ENCODE data around the gene FAXDC2.

FAXDC2 gene

DNA sequence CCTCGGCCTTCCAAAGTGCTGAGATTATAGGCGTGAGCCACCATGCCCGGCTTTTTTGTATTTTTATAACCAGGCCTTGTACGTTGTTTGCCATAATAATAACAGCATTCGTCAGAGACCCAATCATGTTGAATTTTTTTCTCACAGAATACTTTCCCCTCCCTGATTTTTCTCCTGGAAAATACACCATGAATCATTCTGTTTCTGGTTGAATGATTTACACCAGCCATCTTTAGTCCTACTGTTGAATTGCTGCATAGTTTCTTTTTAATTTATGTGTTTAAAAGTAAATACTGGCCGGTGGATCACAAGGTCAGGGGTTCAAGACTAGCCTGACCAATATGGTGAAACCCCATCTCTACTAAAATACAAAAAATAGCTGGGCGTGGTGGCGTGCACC is 11.5 kb upstream of the FAXDC2 start:
- Histone ChIP-seq H3K4me3 (ENCODE audit: low read depth, low read length) (no peak overlapping the region), H3K27me3 (ENCODE audit: insufficient read depth, low read length) (no peaks in the 10 kb centered on the region), H3K79me2 (ENCODE audit: control insufficient read depth, insufficient read depth, low read length, unreplicated experiment) (peaks cover 74% of the 10 kb centered on the region), H3K27ac (ENCODE audit: low read depth, low read length) (no peak overlapping the region), H2AFZ (ENCODE audit: low read length, unreplicated experiment) (no peak overlapping the region), H3K36me3 (ENCODE audit: insufficient read depth, low read length) (peaks cover 18% of the 10 kb centered on the region), H3K4me1 (ENCODE audit: control insufficient read depth, insufficient read depth, low read length, unreplicated experiment) (peaks cover 15% of the 10 kb centered on the region)

DNA sequence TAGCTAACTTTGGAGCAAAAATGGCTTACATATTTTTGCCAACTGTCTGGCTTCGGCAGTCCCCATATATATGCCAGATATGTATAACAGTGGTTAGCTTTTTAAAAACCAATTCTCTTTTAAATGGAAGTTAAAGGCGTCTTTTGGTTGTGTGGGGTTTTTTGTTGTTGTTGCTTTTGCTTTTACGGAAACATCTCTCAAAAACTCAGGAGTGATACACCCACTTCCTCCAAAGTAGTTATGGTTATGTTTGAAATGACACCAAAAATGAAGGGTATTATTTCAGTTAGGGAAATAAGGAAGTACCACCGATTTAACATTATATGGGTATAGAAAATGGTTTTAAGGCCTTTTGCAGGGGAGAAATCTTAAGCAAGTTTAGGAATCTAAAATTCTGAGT is 10.4 kb upstream of the FAXDC2 start:
- H3K4me3 ChIP-seq (ENCODE audit: low read depth, low read length), result peak overlapping the region; percentile 97
- H2AFZ ChIP-seq (ENCODE audit: low read length, unreplicated experiment), result no peak overlapping the region
- H3K79me2 ChIP-seq (ENCODE audit: control insufficient read depth, insufficient read depth, low read length, unreplicated experiment), result peaks cover 73% of the 10 kb centered on the region
- peaks cover 17% of the 10 kb centered on the region for H3K36me3 ChIP-seq (ENCODE audit: insufficient read depth, low read length)
- H3K4me1 ChIP-seq (ENCODE audit: control insufficient read depth, insufficient read depth, low read length, unreplicated experiment), result peaks cover 20% of the 10 kb centered on the region
- no peaks in the 10 kb centered on the region for H3K27me3 ChIP-seq (ENCODE audit: insufficient read depth, low read length)
- no peak overlapping the region for H3K27ac ChIP-seq (ENCODE audit: low read depth, low read length)

DNA sequence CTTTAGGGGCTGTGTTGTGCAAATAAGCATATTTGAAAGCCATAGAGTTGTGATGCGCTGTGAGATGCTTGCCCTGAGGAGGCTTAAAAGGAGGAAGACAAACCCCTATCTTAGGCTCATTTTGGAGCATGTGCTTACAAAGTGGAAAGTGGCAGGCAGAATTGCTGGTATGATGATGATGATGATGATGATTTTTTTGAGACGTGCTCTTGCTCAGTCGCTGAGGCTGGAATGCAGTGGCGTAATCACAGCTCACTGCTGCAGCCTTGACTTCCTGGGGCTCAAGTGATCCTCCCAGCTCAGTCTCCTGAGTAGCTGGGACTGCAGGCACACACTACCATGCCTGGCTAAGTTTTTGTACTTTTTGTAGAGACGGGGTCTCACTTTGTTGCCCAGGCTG is 9.7 kb upstream of the FAXDC2 start:
- H3K79me2 ChIP-seq (ENCODE audit: control insufficient read depth, insufficient read depth, low read length, unreplicated experiment), result peaks cover 67% of the 10 kb centered on the region
- H2AFZ ChIP-seq (ENCODE audit: low read length, unreplicated experiment), result no peak overlapping the region
- peaks cover 13% of the 10 kb centered on the region for H3K36me3 ChIP-seq (ENCODE audit: insufficient read depth, low read length)
- peak overlapping the region; percentile 100 for H3K27ac ChIP-seq (ENCODE audit: low read depth, low read length)
- H3K4me3 ChIP-seq (ENCODE audit: low read depth, low read length), result peak overlapping the region; percentile 97
- peaks cover 20% of the 10 kb centered on the region for H3K4me1 ChIP-seq (ENCODE audit: control insufficient read depth, insufficient read depth, low read length, unreplicated experiment)
- no peaks in the 10 kb centered on the region for H3K27me3 ChIP-seq (ENCODE audit: insufficient read depth, low read length)

DNA sequence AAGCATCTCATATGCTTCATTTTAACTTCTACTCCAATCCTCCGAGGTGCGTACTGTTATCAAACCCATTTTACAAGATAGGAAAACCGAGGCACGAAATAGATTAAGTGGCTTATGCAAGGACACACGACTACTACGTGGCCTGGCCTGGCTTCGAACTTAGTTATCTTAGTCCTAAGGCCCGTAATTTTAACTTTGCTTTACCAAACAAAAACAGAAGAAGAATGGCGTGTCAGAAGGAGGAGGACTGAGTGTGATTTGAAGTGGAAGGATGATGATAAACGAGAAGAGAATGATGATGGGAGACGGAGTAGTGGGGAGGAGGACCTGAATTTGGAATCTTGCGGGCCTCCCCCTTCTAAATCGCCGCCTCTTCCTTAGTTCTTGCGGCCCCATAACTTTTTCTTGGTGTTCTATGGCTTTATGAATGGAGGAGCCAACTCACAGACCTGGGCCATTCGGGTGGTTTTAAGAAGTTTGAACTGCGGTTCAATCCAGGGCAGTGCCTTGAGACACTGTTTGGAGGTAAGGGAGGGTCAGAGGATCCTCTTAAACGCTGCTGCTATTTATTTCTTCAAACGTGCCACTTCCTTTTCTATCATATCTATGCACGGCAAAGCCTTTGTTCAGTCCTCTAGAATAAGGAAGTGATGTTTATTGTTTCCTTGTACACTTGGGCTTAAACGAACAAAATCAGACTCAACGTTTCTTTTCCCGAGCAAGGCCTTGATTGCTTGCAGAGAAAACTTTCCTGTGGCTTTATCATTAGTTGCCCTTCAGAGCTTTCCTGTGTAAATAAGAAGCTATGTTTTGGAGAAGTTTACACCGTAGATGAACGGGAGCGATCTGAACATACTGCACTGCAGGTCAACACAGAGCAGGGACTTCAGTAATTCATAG is 8.8 kb upstream of the FAXDC2 start:
- Histone ChIP-seq H3K4me1 (ENCODE audit: control insufficient read depth, insufficient read depth, low read length, unreplicated experiment) (peaks cover 20% of the 10 kb centered on the region), H2AFZ (ENCODE audit: low read length, unreplicated experiment) (peak overlapping the region; percentile 57), H3K27me3 (ENCODE audit: insufficient read depth, low read length) (no peaks in the 10 kb centered on the region), H3K27ac (ENCODE audit: low read depth, low read length) (peak overlapping the region; percentile 100), H3K79me2 (ENCODE audit: control insufficient read depth, insufficient read depth, low read length, unreplicated experiment) (peaks cover 58% of the 10 kb centered on the region), H3K36me3 (ENCODE audit: insufficient read depth, low read length) (peaks cover 10% of the 10 kb centered on the region; the same call in 1 of the 2 replicates), H3K4me3 (ENCODE audit: low read depth, low read length) (peak overlapping the region; percentile 97)

DNA sequence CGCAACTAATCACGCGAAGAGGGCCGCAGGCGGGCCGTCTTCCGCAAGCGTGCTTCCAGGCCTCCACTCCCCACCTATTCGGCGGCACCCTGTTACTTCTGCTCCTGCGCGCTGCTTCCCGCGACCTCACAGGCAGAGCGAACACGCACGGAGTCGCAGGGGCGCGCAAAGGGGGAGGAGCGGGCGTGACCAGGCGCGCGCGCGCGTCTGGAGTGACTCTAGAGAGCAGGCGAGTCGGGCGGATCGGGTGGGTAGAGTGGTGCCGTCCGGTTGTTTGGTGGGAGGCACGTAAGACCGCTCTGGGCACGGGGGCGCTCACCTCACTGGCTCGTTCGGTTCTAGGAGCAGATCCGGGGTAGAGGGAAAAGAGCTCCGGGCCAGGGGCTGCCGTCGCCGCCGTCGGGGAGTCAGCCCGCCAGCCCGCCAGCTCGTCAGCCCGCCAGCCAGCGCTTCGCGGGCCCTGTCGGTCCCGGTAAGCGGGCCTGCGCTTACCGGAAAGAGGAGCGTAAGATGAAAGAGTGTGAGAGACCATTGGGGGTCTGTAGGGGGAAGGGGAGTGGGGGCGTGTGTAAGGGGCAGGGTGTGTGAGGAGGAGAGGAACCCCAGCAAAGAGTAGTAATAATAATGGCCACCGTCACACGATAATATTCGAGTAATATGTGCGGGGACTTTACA is 8.0 kb upstream of the FAXDC2 start, which contains the start of gene CNOT8:
CNOT8 (plus strand) TSS at position 331 of the 675 bp plus-strand sequence. CDS start 4,652 bp downstream, outside the sequence.
- H3K27ac ChIP-seq (ENCODE audit: low read depth, low read length), result peak within 1 kb of the TSS; percentile 100
- H3K79me2 ChIP-seq (ENCODE audit: control insufficient read depth, insufficient read depth, low read length, unreplicated experiment), result peaks cover 50% of the 10 kb centered on the region
- peaks cover 5% of the 10 kb centered on the region; the same call in 1 of the 2 replicates for H3K36me3 ChIP-seq (ENCODE audit: insufficient read depth, low read length)
- peaks cover 20% of the 10 kb centered on the region for H3K4me1 ChIP-seq (ENCODE audit: control insufficient read depth, insufficient read depth, low read length, unreplicated experiment)
- peak within 1 kb of the TSS; percentile 95 for H2AFZ ChIP-seq (ENCODE audit: low read length, unreplicated experiment)
- H3K27me3 ChIP-seq (ENCODE audit: insufficient read depth, low read length), result no peaks in the 10 kb centered on the region
- H3K4me3 ChIP-seq (ENCODE audit: low read depth, low read length), result peak within 1 kb of the TSS; percentile 97

DNA sequence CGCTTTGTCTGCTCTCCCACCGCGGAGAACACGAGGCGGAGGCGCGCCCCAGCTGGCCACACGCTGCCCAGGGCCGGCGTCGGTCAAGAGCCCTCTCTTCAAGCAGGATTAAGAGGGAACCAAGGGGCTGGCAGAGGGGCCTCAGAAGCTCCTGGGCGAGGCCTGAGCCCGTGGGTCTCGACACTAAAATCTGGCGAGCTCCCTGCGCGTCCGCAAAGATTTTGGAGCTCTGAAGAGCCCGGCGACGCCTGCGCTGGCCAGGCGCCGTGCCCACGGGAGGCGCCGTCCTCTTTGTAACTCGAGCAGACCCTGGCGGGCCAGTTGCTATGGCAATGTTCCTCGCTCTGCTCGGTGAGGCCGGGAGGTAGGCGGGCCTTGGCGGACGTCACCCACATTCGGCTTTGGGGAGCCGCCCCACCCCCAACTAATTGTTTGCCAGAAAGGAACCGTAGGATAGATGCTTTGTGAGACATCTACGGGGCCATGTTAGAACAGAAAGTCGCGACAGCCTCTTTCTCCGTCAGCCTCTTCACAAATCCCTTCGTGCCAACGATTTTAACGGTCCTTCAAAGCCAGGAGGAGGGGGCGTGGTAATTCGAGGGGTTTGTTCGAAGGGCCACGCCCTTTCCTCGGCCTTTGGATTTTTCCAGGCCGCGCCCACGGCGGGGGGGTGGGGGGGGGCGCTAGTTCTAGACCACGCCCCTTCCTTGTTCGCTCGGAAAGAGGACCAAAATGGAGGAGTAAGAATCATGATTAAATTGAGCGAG is 7.3 kb upstream of the FAXDC2 start:
- Histone ChIP-seq H2AFZ (ENCODE audit: low read length, unreplicated experiment) (peak overlapping the region; percentile 95), H3K27ac (ENCODE audit: low read depth, low read length) (peak overlapping the region; percentile 100), H3K79me2 (ENCODE audit: control insufficient read depth, insufficient read depth, low read length, unreplicated experiment) (peaks cover 43% of the 10 kb centered on the region), H3K27me3 (ENCODE audit: insufficient read depth, low read length) (no peaks in the 10 kb centered on the region), H3K36me3 (ENCODE audit: insufficient read depth, low read length) (no peaks in the 10 kb centered on the region), H3K4me1 (ENCODE audit: control insufficient read depth, insufficient read depth, low read length, unreplicated experiment) (peaks cover 20% of the 10 kb centered on the region), H3K4me3 (ENCODE audit: low read depth, low read length) (peak overlapping the region; percentile 97)

DNA sequence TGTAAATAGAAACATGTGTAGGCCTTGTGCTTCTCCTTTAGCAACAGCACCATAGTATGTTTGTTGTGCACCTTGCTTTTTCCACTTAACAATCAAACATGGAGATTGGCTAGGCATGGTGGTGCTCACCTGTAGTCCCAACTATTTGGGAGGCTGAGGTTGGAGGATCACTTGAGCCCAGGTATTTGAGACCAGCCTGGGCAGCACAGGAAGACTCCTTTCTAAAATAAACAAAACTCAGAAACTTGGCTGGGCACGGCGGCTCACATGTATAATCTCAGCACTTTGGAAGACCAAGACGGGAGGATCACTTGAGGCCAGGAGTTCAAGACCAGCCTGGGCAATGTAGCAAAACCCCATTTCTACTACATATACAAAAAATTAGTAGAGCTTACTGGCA is 948 bp upstream of the FAXDC2 start:
- Histone ChIP-seq H3K27ac (ENCODE audit: low read depth, low read length) (no peak overlapping the region), H3K27me3 (ENCODE audit: insufficient read depth, low read length) (no peaks in the 10 kb centered on the region), H2AFZ (ENCODE audit: low read length, unreplicated experiment) (no peak overlapping the region), H3K36me3 (ENCODE audit: insufficient read depth, low read length) (no peaks in the 10 kb centered on the region), H3K79me2 (ENCODE audit: control insufficient read depth, insufficient read depth, low read length, unreplicated experiment) (no peaks in the 10 kb centered on the region), H3K4me3 (ENCODE audit: low read depth, low read length) (no peak overlapping the region), H3K4me1 (ENCODE audit: control insufficient read depth, insufficient read depth, low read length, unreplicated experiment) (peaks cover 14% of the 10 kb centered on the region)

DNA sequence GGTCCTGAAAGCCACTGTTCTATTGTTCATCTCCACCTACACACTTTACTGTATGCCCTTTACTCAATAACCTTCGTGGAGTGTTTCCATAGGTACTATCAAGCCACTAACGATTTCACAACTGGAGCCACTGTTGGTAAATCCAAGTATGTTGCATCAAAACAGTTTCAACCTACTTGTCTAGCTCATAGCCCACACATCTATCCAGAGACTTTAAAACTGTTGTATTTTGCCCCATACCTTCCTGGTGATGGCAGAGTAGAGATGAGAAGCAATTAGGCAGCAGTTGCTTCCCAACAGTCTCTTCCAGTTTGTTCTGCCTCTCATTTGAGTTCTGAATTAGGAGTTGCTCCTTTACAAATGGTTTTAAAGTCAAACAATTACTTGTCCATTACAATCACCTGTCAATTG is 607 bp downstream of the FAXDC2 start:
- peak overlapping the region; percentile 50 for H2AFZ ChIP-seq (ENCODE audit: low read length, unreplicated experiment)
- peak overlapping the region; percentile 74 for H3K4me3 ChIP-seq (ENCODE audit: low read depth, low read length)
- H3K4me1 ChIP-seq (ENCODE audit: control insufficient read depth, insufficient read depth, low read length, unreplicated experiment), result peaks cover 14% of the 10 kb centered on the region
- H3K79me2 ChIP-seq (ENCODE audit: control insufficient read depth, insufficient read depth, low read length, unreplicated experiment), result no peaks in the 10 kb centered on the region
- H3K27ac ChIP-seq (ENCODE audit: low read depth, low read length), result no peak overlapping the region
- no peaks in the 10 kb centered on the region for H3K36me3 ChIP-seq (ENCODE audit: insufficient read depth, low read length)
- H3K27me3 ChIP-seq (ENCODE audit: insufficient read depth, low read length), result no peaks in the 10 kb centered on the region

DNA sequence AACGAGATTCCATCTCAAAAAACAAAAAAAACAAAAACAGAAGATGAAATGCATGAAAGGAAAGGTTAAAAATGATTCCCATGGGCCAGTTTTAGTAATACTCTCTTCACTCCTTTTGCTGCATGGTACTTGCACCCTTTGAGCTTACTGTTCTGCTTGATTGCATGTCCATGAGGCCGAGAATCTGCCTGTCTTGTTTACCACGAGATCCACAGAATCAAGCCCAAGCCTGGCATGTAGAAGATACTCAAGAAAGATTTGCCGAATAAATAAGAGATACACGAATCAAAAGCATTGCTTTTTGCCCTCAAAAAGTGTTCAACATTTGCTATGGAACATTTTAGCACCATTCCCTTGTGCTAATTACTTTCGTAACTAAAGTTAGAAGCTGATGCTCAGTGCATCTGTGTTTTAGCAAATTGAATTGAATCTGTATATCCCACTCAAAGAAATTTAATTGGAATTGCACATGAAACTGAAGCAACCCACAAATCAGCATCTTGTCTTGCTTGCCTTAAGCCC is 1.1 kb downstream of the FAXDC2 start:
- Histone ChIP-seq H3K79me2 (ENCODE audit: control insufficient read depth, insufficient read depth, low read length, unreplicated experiment) (no peaks in the 10 kb centered on the region), H2AFZ (ENCODE audit: low read length, unreplicated experiment) (no peak overlapping the region), H3K4me3 (ENCODE audit: low read depth, low read length) (peak overlapping the region; percentile 74; the same call in 1 of the 2 replicates), H3K4me1 (ENCODE audit: control insufficient read depth, insufficient read depth, low read length, unreplicated experiment) (peaks cover 14% of the 10 kb centered on the region), H3K27ac (ENCODE audit: low read depth, low read length) (no peak overlapping the region), H3K36me3 (ENCODE audit: insufficient read depth, low read length) (no peaks in the 10 kb centered on the region), H3K27me3 (ENCODE audit: insufficient read depth, low read length) (no peaks in the 10 kb centered on the region)

DNA sequence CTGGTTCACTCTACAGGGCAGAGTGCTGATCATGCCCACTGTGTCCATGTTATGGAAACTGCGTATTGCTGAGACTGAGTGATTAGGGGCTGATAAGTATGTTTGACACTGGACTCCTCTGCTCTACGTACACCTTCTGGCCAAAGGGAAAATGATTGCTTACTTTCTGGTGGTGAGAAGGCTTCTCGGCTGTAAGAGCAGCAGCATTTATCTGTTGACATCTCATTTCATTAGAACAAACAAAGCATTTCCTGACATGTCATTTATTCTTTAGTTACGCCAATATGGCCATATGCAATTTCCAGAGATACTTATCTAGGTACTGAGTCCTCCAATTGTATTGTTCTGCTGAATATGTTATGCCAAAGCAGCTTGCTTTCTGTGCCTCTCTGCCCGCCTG is 5.6 kb downstream of the FAXDC2 start:
- H3K79me2 ChIP-seq (ENCODE audit: control insufficient read depth, insufficient read depth, low read length, unreplicated experiment), result no peaks in the 10 kb centered on the region
- H3K36me3 ChIP-seq (ENCODE audit: insufficient read depth, low read length), result no peaks in the 10 kb centered on the region
- H2AFZ ChIP-seq (ENCODE audit: low read length, unreplicated experiment), result no peak overlapping the region
- no peaks in the 10 kb centered on the region for H3K27me3 ChIP-seq (ENCODE audit: insufficient read depth, low read length)
- H3K4me1 ChIP-seq (ENCODE audit: control insufficient read depth, insufficient read depth, low read length, unreplicated experiment), result peaks cover 1% of the 10 kb centered on the region
- H3K27ac ChIP-seq (ENCODE audit: low read depth, low read length), result no peak overlapping the region
- H3K4me3 ChIP-seq (ENCODE audit: low read depth, low read length), result no peak overlapping the region

Data from ACC112 (cell line).